Activated gamma-delta T cell (primary cell): ENCODE measurements around the gene RPTOR.

Source experiments
- DNase-seq: peaks from one replicate; lab custom pipeline; 2025; lab: John Stamatoyannopoulos, UW

Gene RPTOR

DNA sequence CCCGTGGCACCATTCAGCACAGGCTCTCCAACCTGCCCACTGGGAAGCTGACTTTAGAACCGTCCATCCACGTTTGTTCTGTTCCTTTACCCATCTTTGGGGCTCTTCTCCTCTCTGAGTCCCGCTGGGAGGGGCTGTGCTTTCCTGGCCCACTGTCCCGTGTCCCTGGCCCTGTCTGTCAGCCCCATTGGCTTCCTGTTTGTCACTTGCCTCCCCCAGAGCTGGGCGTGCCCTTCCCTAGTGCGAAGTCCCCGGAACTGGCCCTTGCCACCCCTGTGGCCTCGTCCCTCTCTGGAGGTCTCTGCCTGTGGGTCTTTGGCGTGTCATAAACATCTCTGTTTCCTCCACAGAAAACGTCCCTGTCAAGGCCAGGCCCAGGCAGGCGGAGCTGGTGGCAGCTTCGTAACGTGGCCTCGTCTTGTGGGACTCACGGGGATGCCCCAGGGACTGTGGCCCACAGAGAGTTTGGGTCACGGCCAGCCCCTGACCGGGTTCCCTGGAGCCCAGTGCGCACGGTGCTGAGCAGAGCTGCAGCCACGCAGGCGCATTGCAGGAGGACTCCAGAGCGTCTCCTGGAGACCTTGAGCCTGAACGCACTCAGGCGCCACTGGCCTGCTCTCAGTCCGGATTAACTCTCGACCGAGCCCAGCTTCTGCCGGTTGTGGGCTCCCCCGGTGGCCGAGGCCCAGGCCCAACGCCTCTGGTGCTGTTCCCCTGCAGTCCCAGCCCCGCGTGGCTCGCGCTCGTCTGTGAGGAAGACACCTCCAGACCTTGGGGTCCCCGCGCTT, 454.3 kb downstream of the RPTOR start:
- DNase-seq = no peak

DNA sequence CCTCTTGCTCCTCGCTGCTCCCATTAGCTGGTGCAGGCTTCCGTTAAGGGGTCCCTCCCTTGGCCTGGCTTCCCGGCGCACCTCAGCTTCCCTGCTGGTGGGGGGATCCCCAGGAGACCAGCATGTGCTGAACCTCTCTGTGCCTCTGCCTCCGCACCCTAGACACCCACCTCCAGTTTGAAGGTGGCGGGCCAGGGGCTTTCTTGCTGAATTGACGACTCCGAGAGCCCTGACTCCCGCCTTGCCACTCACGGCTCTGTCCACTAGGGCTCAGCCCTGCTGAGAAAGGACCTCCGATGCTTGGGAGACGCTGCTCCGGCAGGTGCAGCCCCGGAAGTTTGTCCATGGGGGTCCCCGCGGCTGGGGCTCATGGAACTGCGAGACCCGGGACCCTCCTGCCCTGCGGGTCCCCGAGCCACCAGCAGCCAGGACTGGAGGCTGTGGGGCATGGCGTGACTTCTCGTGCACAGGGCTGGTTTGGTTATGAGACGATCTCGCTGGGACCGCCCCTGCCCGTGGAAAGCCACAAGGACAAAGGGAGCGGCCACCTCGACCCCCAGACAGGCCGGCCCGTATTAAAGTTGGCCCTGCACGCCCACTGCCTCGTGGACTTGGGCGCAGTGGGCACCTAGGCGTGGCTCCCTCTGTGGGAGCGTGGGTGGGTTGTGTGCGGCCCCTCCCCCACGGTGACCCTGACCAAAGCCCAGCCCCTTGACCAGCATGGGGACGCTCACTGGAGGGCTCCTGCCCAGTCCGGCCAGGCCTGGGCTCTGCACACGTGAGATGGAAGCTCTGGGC, 455.1 kb downstream of the RPTOR start:
- no peak for DNase-seq

DNA sequence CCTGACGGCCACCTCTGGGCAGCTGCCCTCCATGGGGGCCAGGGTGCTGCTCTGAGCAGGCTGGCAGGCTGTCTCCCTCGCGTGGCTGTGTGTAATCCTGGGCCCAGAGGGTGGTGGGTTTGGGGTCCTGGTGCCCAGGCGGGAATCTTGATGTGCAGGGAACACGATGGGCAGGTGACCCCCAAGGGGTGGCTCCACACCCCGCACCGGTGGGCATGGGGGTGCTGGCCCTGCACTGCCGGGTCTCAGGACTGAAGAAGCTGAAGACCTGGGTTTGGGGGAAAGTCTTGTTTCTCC, 455.6 kb downstream of the RPTOR start:
- no peak for DNase-seq

DNA sequence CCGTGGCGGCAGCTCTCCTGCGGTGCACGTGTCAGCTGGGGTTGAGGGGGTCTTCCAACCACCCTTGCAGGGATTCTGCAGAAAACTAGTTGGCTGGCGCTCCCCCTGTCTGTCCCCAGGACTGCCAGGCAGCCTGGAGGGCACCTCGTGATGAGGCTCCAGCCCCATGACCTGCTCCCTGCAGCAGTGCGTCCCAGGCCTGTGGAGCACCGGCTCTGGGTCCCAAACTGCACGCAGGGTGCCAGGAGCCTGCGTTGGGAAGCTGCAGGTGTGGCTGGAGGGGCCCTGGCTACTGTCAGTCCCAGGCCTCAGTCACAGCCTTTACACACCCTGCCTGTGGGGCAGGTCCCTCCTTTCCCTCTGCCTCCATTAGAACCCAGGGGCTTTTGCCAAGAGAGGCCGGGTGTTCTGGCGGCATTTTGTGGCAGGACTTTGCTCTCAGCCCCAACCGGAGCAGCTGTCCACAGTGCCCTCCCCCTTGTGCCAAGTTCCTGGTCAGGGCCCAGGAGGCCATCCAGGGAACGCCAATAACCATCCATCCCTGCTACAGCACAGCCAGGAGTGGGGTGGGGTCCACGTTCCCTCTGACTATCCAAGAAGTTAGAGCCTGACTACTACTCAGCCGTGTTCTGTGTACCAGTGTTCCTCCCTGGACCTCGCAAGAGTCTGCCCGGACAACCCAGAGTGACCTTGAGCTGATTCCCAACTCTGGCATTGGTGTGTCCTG, 456.2 kb downstream of the RPTOR start:
- DNase-seq = no peak

DNA sequence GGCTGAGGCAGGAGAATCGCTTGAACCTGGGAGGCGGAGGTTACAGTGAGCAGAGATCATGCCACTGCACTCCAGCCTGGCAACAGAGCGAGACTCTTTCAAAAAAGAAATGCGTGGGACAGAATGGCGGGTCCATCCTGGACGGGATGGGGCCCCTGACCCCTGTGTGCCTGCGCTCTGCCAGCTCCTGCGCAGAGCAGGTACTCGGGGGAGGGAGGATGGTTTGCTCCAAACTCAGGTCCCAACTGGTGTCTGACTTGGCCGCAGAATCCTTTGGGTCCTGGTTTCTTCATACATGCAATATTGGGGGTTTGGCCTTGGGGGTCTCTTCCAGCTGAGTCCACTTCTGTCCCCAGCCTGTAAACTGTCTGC, 457.4 kb downstream of the RPTOR start:
- DNase-seq = no peak

DNA sequence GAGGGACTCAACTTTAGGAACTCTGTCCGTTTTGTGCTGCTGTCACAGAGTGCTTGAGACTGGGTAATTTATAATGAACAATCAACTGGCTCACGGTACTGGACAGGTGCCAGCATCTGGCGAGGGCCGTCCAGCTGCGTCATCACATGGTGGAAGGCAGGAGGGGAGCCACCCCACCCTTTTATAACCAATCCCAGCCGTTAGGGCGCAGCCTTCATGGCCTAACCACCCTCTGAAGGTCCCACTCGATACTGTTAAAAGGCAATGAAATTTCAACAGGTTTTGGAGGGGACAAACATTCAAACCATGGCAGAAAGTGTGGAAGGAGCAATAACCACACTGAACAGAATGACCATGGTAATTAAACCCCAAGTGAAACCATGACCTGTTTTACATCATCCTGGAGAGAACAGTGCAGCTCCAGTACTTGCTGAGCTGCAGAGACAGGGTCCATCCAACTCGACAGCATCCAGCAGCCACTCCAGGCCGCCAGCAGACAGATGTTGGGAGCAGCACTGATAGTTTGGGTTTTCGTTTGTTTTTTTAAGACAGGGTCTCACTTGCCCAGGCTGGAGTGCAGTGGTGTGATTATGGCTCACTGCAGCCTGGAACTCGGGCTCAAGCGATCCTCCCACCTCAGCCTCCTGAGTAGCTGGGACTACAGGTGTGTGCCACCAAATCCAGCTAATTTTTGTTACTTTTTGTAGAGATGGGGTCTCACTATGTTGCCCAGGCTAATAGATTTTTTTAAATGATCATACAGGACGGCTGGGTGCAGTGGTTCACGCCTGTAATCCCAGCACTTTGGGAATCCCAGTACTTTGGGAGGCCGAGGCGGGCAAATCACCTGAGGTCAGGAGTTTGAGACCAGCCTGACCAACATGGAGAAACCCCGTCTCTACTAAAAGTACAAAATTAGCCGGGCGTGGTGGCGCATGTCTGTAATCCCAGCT, 458.0 kb downstream of the RPTOR start:
- no peak for DNase-seq

DNA sequence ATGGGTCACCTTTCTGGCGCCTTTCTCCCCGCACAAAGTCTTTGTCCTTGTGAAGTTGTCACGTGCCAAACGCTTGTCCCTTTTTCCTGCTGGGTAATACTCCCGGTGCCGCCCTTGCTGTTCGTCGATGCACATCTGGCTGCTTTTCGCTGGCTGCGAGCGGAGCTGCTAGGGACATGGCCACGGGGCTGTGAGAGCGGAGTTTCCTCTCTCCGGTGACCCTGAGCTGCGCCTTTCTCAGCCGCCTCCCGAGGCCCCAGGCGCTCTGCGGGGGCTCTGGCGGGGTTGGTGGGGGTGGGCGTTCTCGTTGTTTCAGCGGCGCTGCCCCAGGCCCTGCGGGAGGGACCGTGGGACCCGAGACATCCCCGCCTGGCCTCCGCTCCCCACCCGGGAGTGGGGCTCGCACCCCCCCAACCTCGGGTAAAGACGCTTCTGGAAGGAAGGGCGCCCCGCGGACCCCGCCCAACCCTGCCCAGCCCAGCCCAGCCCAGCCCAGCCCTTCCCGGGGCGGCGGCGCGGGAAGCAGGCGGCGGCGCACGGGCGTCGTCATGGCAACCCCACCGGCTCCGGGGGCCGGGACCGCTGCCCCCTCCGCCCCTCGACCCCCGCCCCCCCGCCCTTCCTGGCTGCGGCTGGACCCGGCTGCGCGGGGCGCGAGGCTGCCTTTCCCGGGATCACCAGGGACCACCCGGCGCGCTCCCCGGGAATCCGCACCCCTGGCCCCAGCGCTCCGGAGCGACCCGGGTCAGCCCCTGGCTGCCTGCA, 459.3 kb downstream of the RPTOR start:
- DNase-seq = no peak

DNA sequence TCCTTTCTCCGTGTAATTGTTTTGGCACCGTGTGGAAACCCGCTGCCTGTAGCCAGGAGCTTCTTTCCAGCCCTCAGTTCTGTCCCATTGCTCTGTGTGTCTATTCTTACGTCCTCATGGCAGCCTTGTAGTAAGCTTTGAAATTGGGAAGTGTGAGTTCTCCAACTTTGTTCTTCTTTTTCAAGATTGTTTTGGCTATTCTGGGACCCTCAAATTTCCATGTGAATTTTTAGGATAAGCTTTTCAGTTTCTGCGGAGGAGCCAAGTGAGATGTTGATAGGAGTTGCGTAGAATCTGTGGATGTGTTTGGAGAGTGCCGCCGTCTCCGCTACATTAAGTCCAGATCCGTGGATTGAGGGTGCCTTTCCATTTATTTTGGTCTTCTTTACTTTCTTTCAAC, 462.3 kb downstream of the RPTOR start:
- DNase-seq = no peak

DNA sequence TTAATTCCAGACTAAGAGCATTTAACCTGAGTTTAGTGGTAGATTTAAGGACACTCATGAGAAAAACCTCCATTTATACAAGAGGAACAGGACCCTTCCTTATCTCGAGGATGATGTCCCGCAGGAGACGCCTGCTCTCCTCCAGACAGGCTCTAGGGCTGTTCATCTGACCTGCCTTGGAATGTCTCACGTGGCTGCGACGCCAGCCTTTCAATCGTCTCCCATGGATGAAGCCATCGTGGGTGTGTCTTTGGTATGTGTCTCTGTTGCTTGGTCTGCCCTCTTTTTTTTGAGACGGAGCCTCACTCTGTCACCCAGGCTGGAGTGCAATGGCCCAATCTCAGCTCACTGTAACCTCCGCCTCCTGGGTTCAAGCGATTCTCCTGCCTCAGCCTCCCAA, 463.5 kb downstream of the RPTOR start:
- no peak for DNase-seq

DNA sequence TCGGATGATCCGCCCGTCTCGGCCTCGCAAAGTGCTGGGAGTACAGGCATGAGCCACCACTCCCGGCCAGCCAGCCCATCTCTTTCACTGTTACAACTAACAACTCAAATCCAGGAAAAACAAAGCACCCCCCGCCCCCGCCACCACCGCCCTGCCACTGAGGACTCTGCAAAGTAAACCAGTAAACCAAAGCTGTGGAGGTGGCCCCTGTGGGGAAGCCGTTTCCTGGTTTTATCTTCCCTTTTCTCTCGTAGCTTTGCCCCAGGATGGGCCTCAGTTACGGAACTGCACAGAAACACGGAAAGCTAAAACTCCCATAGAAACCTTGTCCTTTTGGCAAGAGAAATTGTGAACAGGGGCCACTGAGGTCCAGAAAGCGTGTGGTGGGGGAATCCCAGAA, 464.5 kb downstream of the RPTOR start:
- no peak for DNase-seq

DNA sequence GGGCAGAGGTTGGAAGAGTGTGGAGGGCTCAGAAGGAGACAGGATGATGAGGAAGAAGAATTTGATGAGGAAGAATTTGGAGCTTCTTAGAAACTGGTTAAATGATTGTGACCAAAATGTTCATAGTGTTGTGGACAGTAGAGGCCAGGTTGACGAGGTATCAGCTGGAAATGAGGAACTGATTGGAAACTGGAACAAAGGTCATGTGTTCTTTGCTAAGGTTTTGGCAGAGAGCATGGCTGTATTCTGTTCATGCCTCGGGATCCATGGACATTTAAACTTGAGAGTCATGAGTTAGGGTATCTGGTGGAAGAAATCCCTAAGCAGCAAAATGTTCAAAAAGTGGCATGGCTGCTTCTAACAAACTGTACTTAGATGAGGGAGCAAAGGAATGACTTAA, 466.3 kb downstream of the RPTOR start:
- DNase-seq = no peak

DNA sequence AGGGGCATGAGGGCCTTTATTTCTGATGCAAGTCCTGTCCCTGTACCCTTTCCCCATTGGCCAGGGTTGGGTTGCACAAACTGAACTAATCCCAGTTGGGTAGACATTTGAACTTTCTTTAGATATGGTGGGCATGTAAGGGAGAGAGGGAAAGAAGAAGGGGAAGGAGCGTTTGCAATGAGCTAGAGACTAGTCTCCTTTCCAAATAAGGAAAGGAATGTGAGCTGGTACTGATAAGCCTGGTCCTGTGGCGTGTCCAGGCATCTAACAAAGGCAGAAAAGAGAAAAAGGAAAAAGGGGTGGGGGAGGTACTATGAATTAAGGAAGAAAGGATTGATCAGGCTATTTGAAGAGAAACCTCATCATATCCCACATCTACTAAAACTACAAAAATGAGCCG, 467.3 kb downstream of the RPTOR start:
- DNase-seq = no peak

DNA sequence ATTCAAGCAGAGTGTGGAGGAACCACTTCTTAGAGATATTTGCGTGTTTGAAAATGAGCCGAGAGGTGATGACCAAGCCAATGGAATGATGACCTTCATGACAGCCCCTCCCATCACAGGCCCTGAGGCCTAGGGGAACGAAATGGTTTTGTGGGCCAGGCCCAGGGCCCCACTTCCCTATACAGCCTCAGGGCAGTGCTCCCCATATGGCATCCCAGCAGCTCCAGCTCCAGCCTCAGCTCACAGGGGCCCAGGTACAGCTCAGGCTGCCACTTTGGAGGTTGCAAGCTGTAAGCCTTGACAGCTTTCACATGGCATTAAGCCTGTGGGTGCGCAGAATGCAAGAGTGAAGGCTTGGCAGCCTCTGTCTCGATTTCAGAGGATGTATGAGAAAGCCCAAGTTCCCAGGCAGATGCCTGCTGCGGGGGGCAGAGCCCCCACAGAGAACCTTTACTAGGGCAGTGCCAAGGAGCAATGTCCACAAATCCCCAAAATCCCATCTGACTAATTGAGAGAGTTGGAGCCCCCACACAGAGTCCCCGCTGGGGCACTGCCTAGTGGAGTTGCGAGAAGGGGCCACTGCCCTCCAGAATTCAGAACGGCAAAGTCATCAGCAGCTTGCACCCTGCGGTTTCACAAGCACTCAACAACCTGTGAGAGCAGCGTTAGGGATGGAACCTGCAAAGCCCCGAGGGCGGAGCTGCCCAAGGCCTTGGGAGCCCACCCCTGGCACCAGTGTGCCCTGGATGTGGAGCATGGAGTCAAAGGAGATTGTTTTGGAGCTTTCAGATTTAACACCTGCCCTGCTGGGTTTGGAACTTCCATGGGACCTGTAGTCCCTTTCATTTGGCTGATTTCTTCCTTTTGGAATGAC, 468.2 kb downstream of the RPTOR start:
- no peak for DNase-seq

DNA sequence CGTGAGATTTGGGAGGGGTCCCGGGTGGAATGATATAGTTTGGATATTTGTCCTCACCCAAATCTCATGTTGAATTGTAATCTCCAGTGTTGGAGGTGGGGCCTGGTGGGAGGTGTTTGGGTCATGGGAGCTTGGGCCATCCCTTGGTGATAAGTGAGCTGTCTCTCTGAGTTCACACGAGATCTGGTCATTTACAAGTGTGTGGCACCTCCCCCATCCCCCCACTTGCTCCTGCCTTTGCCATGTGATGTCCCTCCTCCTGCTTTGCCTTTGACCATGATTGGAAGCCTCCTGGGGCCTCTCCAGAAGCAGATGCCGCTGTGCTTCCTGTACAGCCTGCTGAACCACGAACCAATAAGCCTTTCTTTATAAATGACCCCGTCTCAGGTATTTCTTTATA, 469.0 kb downstream of the RPTOR start:
- DNase-seq = no peak

DNA sequence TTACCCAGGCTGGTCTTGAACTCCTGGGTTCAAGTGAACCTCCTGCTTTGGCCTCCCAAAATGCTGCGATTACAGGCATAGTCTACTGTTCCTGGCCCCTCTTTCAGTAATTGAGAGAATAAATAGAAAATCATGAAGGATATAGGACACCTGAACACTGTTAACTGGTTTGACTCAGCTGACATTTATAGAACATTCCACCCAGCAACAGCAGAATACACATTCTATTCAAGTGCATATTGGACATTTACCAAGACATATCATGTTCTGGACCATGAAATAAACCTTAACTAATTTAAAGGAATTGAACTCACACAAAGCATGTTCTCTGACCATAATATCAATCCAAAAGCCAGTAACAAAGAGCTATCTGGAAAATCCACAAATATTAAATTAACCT, 470.5 kb downstream of the RPTOR start:
- no peak for DNase-seq
